Measurements from ENCODE around the gene NOTCH1. TPM values are rescaled to one million over a fixed set of nuclear protein-coding genes. Genes with fewer than 3 reads are reported as not detected.

NOTCH1 gene
- total and polyA plus RNA-seq, 2 of the 4 experiments (the other 2 are of a cell fraction) = 1.8 to 6.0 TPM

GRCh38 chr9:136566553-136566895 lies 20.7 kb upstream of the NOTCH1 start:
- Histone ChIP-seq H3K56ac (ENCODE audit: extremely low read depth, insufficient read depth, low read length) (no peak overlapping the region), H4K5ac (ENCODE audit: low read depth, low read length) (no peak overlapping the region), H3K4me3 (ENCODE audit: insufficient read depth, low read depth, low read length) (no peak overlapping the region), H2AFZ (replicated peaks; ENCODE audit: low read length, poor library complexity) (peak overlapping the region; percentile 18), H4K91ac (ENCODE audit: insufficient read depth, low read depth, low read length) (no peak overlapping the region), H3K4ac (ENCODE audit: low read depth, low read length) (peak overlapping the region; percentile 29; the same call in 1 of the 2 replicates), H3K27ac (ENCODE audit: insufficient read depth, low read length) (no peak overlapping the region), H3K27me3 (ENCODE audit: control insufficient read depth, insufficient read depth, low read length) (no peaks in the 10 kb centered on the region), H2AK5ac (ENCODE audit: low read depth, low read length) (peak overlapping the region; percentile 92), H3K9me1 (ENCODE audit: insufficient read depth, low read length) (peaks cover 27% of the 10 kb centered on the region), H2BK15ac (ENCODE audit: low read depth, low read length) (no peak overlapping the region), H2BK20ac (ENCODE audit: low read depth, low read length) (peak overlapping the region; percentile 18; the same call in 1 of the 2 replicates), H3K23ac (ENCODE audit: low read depth, low read length) (no peak overlapping the region), H3K18ac (ENCODE audit: low read depth, low read length) (no peak overlapping the region), H3K9ac (ENCODE audit: low read depth, low read length) (no peak overlapping the region), H3K4me2 (ENCODE audit: low read depth, low read length) (no peak overlapping the region), H4K20me1 (ENCODE audit: insufficient read depth, low read length) (no peaks in the 10 kb centered on the region), H2AK9ac (replicated peaks; ENCODE audit: low read depth, low read length, poor library complexity) (no peak overlapping the region), H3K4me1 (ENCODE audit: control insufficient read depth, insufficient read depth, low read length) (peaks cover 26% of the 10 kb centered on the region), H4K8ac (ENCODE audit: low read depth in 2 of 2, low read length in 2 of 2) (no peak overlapping the region), H3K79me1 (ENCODE audit: low read depth in 1 of 2, low read length in 2 of 2) (peaks cover 0 to 10% of the 10 kb centered on the region in 2 experiments; a peak in 1 of 4 replicates), H3K9me3 (ENCODE audit: control insufficient read depth, insufficient read depth, low read length) (no peaks in the 10 kb centered on the region), H3K14ac (replicated peaks; ENCODE audit: low read depth, low read length) (no peak overlapping the region), H2BK5ac (ENCODE audit: low read depth, low read length, poor library complexity, severe bottlenecking) (no peak overlapping the region), H2BK120ac (ENCODE audit: low read depth, low read length) (no peak overlapping the region), H3K36me3 (ENCODE audit: control insufficient read depth, insufficient read depth, low read length) (no peaks in the 10 kb centered on the region)
- dilution Hi-C loops (cut with HindIII; ENCODE audit: low sequenced_read_pairs, unreplicated experiment) = no loop called here
- TF ChIP-seq CEBPB (IDR thresholded peaks at IDR 0.05; ENCODE audit: low read depth, low read length) (no peak), USF2 (IDR thresholded peaks at IDR 0.05; ENCODE audit: low read depth, low read length) (no peak), MXI1 (IDR thresholded peaks at IDR 0.05; ENCODE audit: borderline replicate concordance, low read depth, low read length) (no peak), CHD1 (IDR thresholded peaks at IDR 0.05; ENCODE audit: low read depth, low read length) (no peak), NFE2L2 (IDR thresholded peaks at IDR 0.05; ENCODE audit: low read depth, low read length) (no peak)
- CTCF ChIA-PET = no interaction called here
- intact Hi-C loops (cut with micrococcal nuclease) = no loop called here
- BruUV-seq (replicated peaks) = no TSS peak
- in situ Hi-C loops (cut with MboI; ENCODE audit: low sequenced_read_pairs) = no loop called here
- ATAC-seq (ENCODE audit: low read depth) (no peak), DNase-seq (no peak)
- POLR2A ChIA-PET (ENCODE audit: unreplicated experiment) = no interaction called here
- WGBS, 2 experiments (ENCODE audit: extremely low coverage in 2 of 2, insufficient read length in 1 of 2) = no CpG with 5 or more reads among the region's 19 CpGs

All from IMR-90 (cell line).